HCT116 (cell line): ENCODE data around the gene ARMC6. TPM values are rescaled to one million over a fixed set of nuclear protein-coding genes. Genes with fewer than 3 reads are reported as not detected.
A peak's percentile ranks its signal among the peaks of the same experiment; 100 is the strongest.

Experiments
- ATAC-seq: fragments of 200-7000 bp; cut with Tn5 transposase; 2 replicates; pipeline ENCODE4 v1.9.1; 2020; ENCODE audit warnings: mild to moderate bottlenecking, moderate library complexity
- BruUV-seq: library from RNA; stranded (reverse); fragments of 400-500 nt; replicated peaks from 2 replicates; lab custom pipeline; 2021; lab: Mats Ljungman, UMichigan
- CTCF ChIA-PET: fragments of 300-600 bp; sonication (Branson Sonifier 250); formaldehyde crosslinking; loops from one replicate; lab custom pipeline; 2021; ENCODE audit warnings: antibody characterized with exemption; lab: Charles Lee
- POLR2A ChIA-PET: fragments of 300-600, 350-600 bp; sonication (Branson Sonifier 250); formaldehyde crosslinking; loops from one replicate; lab custom pipeline; 2021; ENCODE audit warnings: antibody characterized with exemption; lab: Charles Lee
- RAD21 ChIA-PET, 2 experiments: fragments of 300-600 bp; sonication (Branson Sonifier 250); formaldehyde crosslinking; loops; one replicate each; lab custom pipeline; 2023; ENCODE audit warnings: low total read pairs in 2 of 2; ENCODE audit not compliant: uncharacterized antibody in 2 of 2, unreplicated experiment in 2 of 2, low non-redundant PET in 1 of 2; lab: Charles Lee
- DNase-seq: peaks from one replicate; pipeline ENCODE4 v3.0.0-alpha.2; 2010; ENCODE audit warnings: low read depth, low spot score
- H2AFZ ChIP-seq: fragments of 200-600 bp; shearing (Covaris generic), sonication (generic); 2 replicates; pipeline ENCODE4 v1.6.1; 2017; ENCODE audit warnings: low read depth, mixed run types, mixed read lengths, antibody characterized with exemption, low read length; ENCODE audit not compliant: poor library complexity, severe bottlenecking
- H3K27ac ChIP-seq: 2 replicates; pipeline ENCODE4 v1.5.1; 2012; ENCODE audit warnings: low read depth, low read length
- H3K27me3 ChIP-seq: fragments of 200-600 bp; sonication (generic); 2 replicates; pipeline ENCODE4 v1.6.1; 2016; ENCODE audit warnings: mixed run types, low read length, mixed read lengths; ENCODE audit not compliant: insufficient read depth
- H3K36me3 ChIP-seq, 2 experiments: fragments of 200-500 bp in 1 of 2; fragments of 200-600 bp in 1 of 2; sonication (Bioruptor generic) in 1 of 2; sonication (generic) in 1 of 2; 2 replicates each; pipeline versions ENCODE4 v1.5.1 to v1.6.1; 2014 to 2016; ENCODE audit warnings: low read length in 2 of 2, inconsistent platforms in 1 of 2, mixed read lengths in 1 of 2, mixed run types in 1 of 2; ENCODE audit not compliant: insufficient read depth in 2 of 2, control insufficient read depth in 1 of 2
- H3K4me1 ChIP-seq, 2 experiments: fragments of 200-600 bp in 1 of 2; sonication (generic) in 1 of 2; 2 replicates each; pipeline versions ENCODE4 v1.5.1 to v1.6.1; 2012 to 2017; ENCODE audit warnings: low read length in 2 of 2, inconsistent platforms in 1 of 2, mild to moderate bottlenecking in 1 of 2, mixed read lengths in 1 of 2, mixed run types in 1 of 2, moderate library complexity in 1 of 2; ENCODE audit not compliant: insufficient read depth in 2 of 2, control insufficient read depth in 1 of 2
- H3K4me2 ChIP-seq: fragments of 200-600 bp; sonication (generic); 2 replicates; pipeline ENCODE4 v1.6.1; 2017; ENCODE audit warnings: mixed run types, low read length, mixed read lengths
- H3K4me3 ChIP-seq, 2 experiments: fragments of 200-600 bp in 1 of 2; sonication (generic) in 1 of 2; replicated peaks in 1 of 2; 2 replicates each; pipeline ENCODE4 v1.5.1; 2011 to 2016; ENCODE audit warnings: low read length in 2 of 2, control low read depth in 1 of 2, low read depth in 1 of 2, mild to moderate bottlenecking in 1 of 2, mixed read lengths in 1 of 2, mixed run types in 1 of 2
- H3K79me2 ChIP-seq: fragments of 200-600 bp; sonication (generic); 2 replicates; pipeline ENCODE4 v1.6.1; 2017; ENCODE audit warnings: mild to moderate bottlenecking, mixed run types, low read length, moderate library complexity, mixed read lengths; ENCODE audit not compliant: insufficient read depth
- H3K9ac ChIP-seq: fragments of 200-600 bp; sonication (generic); 2 replicates; pipeline ENCODE4 v1.6.1; 2016; ENCODE audit warnings: low read length, mixed read lengths
- H3K9me2 ChIP-seq: fragments of 200-600 bp; sonication (generic), shearing (Covaris generic); 2 replicates; pipeline ENCODE4 v1.6.1; 2017; ENCODE audit warnings: mixed run types, mild to moderate bottlenecking, moderate library complexity; ENCODE audit not compliant: insufficient read depth
- H3K9me3 ChIP-seq, 2 experiments: fragments of 200-500 bp in 1 of 2; fragments of 200-600 bp in 1 of 2; sonication (Bioruptor generic) in 1 of 2; sonication (generic) in 1 of 2; 2 replicates each; pipeline ENCODE4 v1.6.1; 2014 to 2017; ENCODE audit warnings: low read length in 2 of 2, mixed read lengths in 2 of 2, inconsistent platforms in 1 of 2, low read depth in 1 of 2, mild to moderate bottlenecking in 1 of 2, mixed run types in 1 of 2, moderate library complexity in 1 of 2; ENCODE audit not compliant: control insufficient read depth in 1 of 2, insufficient read depth in 1 of 2
- H4K20me1 ChIP-seq: fragments of 200-600 bp; sonication (generic), shearing (Covaris generic); 2 replicates; pipeline ENCODE4 v1.6.1; 2017; ENCODE audit warnings: mixed run types, mild to moderate bottlenecking, moderate library complexity; ENCODE audit not compliant: insufficient read depth
- CBX3 ChIP-seq: IDR thresholded peaks from 2 replicates; pipeline ENCODE4 v1.6.1; 2012; ENCODE audit warnings: low read depth
- EGR1 ChIP-seq: IDR thresholded peaks from 2 replicates; pipeline ENCODE4 v1.6.1; 2012; ENCODE audit warnings: low read depth
- EZH2 ChIP-seq: fragments of 200-600 bp; sonication (generic); IDR thresholded peaks from 2 replicates; pipeline ENCODE4 v1.6.1; 2017; ENCODE audit warnings: antibody characterized with exemption, mixed run types
- FOSL1 ChIP-seq: IDR thresholded peaks from 2 replicates; pipeline ENCODE4 v1.6.1; 2012; ENCODE audit warnings: low read depth
- JUND ChIP-seq: IDR thresholded peaks from 2 replicates; pipeline ENCODE4 v1.6.1; 2012
- POLR2A ChIP-seq: IDR thresholded peaks from 2 replicates; pipeline ENCODE4 v1.7.0; 2011; ENCODE audit warnings: borderline replicate concordance; ENCODE audit not compliant: insufficient read depth, insufficient read length; ENCODE audit errors: extremely low read depth
- RAD21 ChIP-seq: IDR thresholded peaks from 2 replicates; pipeline ENCODE4 v1.6.1; 2012; ENCODE audit warnings: low read depth, mild to moderate bottlenecking
- SIN3A ChIP-seq: IDR thresholded peaks from 2 replicates; pipeline ENCODE4 v1.6.1; 2012; ENCODE audit warnings: low read depth
- SRF ChIP-seq: IDR thresholded peaks from 2 replicates; pipeline ENCODE4 v1.6.1; 2012; ENCODE audit warnings: low read depth
- ZNF274 ChIP-seq: fragments of 200-500 bp; sonication (Bioruptor generic); IDR thresholded peaks from 2 replicates; pipeline ENCODE4 v1.6.1; 2014; ENCODE audit warnings: mild to moderate bottlenecking, low read depth, low read length, inconsistent platforms
- intact Hi-C: fragments of 100-400 bp; cut with micrococcal nuclease; formaldehyde crosslinking; loops from 2 replicates; pipeline ENCODE4 v1.10.0; 2022
- total RNA-seq: library from RNA; stranded (reverse); gene quantifications from one replicate; pipeline ENCODE4 v1.2.1, GENCODE V29; 2021; ENCODE audit not compliant: unreplicated experiment
- TF ChIP-seq, protein P1 (sequence below): IDR thresholded peaks from 2 replicates; pipeline ENCODE4 v1.6.1; 2012
- TF ChIP-seq, protein P2 (sequence below): IDR thresholded peaks from 2 replicates; pipeline ENCODE4 v1.6.1; 2012
- TF ChIP-seq, protein P3 (sequence below), 3 experiments: fragments of 200-600 bp in 1 of 3; sonication (generic) in 1 of 3; IDR thresholded peaks in 2 of 3; conservative IDR thresholded peaks in 1 of 3; 2 replicates each; pipeline ENCODE4 v1.5.1; 2012 to 2017; ENCODE audit warnings: low read depth in 2 of 3, low read length in 2 of 3, antibody characterized with exemption in 1 of 3, borderline replicate concordance in 1 of 3, control low read depth in 1 of 3, mild to moderate bottlenecking in 1 of 3, mixed read lengths in 1 of 3, mixed run types in 1 of 3, moderate library complexity in 1 of 3; ENCODE audit not compliant: insufficient read depth in 1 of 3
- TF ChIP-seq, protein P4 (sequence below): IDR thresholded peaks from 2 replicates; pipeline ENCODE4 v1.6.1; 2012; ENCODE audit warnings: low read depth

Gene ARMC6
- total RNA-seq, 1 experiment from 2014 or later = 34.7 TPM

DNA sequence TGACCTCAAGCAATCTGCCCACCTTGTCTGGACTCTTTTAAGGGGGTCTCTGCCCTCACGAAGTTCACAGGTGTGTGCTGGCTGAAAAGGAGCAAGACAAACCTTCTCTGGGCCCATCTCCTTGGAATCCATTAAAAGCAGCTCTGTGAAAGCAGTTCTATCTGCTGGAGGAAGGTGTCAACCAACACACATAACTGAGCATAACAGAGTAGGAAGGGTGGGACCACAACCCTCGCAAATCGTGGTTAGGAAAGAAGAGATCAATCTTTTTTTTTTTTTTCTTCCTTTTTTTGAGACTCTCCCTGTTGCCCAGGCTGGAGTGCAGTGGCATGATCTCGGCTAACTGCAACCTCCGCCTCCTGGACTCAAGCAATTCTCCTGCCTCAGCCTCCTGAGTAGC, 1.5 kb upstream of the ARMC6 start:
- no peak for ATAC-seq
- Histone ChIP-seq H3K36me3 (peaks cover 22 to 47% of the 10 kb centered on the region in 2 experiments), H3K4me1 (peaks cover 9 to 18% of the 10 kb centered on the region in 2 experiments), H3K27me3 (no peaks in the 10 kb centered on the region), H3K4me3 (peak overlapping the region in 1 of 2 experiments; percentile 96; a peak in 2 of 4 replicates), H3K27ac (peak overlapping the region; percentile 90; the same call in 1 of the 2 replicates), H2AFZ (no peak overlapping the region), H3K4me2 (peak overlapping the region; percentile 93), H3K9me3 (no peaks in the 10 kb centered on the region), H3K79me2 (peaks cover 84% of the 10 kb centered on the region), H3K9ac (peak overlapping the region; percentile 31; the same call in 1 of the 2 replicates), H4K20me1 (no peaks in the 10 kb centered on the region), H3K9me2 (no peaks in the 10 kb centered on the region)
- RAD21 ChIA-PET = no interaction called here
- TF ChIP-seq SIN3A (no peak), JUND (no peak), ZNF274 (no peak), SRF (no peak), POLR2A (no peak), FOSL1 (no peak)
- intact Hi-C loops = no loop called here
- no TSS peak for BruUV-seq
- POLR2A ChIA-PET = no interaction called here
- no peak for DNase-seq
- CTCF ChIA-PET = no interaction called here

DNA sequence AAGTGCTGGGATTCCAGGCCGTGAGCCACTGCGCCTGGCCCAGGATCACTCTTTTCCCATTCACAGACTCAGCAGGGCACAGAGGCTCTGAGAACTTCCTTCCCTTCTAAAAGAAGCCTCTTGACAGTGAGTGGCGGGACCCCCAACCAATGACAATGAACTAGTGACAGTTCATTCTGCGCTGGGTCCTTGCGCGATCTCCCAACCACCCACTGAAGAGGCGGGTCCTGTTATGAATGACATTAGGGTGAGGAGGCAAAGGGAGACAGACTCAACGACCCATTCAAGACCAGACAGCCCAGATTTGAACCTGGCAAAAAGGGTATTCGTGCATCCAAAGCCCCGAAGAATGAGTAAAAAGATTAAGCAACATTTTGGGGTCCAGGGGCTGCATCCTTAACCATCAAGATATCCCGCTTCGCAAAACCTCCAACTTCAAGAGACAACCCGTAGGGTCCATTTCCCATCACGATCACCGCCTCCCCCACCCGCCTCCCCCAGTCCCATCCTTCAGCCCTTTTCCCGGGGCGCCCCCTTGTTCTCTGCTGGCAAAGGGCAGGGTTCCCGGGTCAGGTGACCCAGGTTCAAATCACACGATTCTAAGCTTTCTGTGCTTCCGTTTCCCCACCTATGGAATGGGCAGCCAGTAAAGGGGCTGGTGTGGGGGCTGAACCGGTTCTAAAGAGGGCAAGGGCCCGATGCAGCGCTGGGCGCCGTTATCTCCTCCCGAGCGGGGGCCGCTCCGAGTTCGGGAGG, 805 bp upstream of the ARMC6 start:
- Histone ChIP-seq H3K27me3 (no peaks in the 10 kb centered on the region), H3K4me3 (peak overlapping the region; percentile 96 to 97), H3K4me1 (peaks cover 9 to 18% of the 10 kb centered on the region in 2 experiments), H3K9me3 (peaks cover 0 to 5% of the 10 kb centered on the region in 2 experiments; a peak in 1 of 4 replicates), H3K79me2 (peaks cover 86% of the 10 kb centered on the region), H4K20me1 (no peaks in the 10 kb centered on the region), H2AFZ (no peak overlapping the region), H3K9me2 (no peaks in the 10 kb centered on the region), H3K27ac (peak overlapping the region; percentile 90), H3K4me2 (peak overlapping the region; percentile 93), H3K36me3 (peaks cover 19 to 43% of the 10 kb centered on the region in 2 experiments), H3K9ac (peak overlapping the region; percentile 96)
- POLR2A ChIA-PET = no interaction called here
- DNase-seq (peak; percentile 84), ATAC-seq (peak; percentile 71)
- RAD21 ChIA-PET = no interaction called here
- intact Hi-C loops = no loop called here
- BruUV-seq = TSS peak; percentile 83
- CTCF ChIA-PET = no interaction called here
- TF ChIP-seq ZNF274 = no peak
- TF ChIP-seq RAD21 = no peak
- TF ChIP-seq, protein P1, sequence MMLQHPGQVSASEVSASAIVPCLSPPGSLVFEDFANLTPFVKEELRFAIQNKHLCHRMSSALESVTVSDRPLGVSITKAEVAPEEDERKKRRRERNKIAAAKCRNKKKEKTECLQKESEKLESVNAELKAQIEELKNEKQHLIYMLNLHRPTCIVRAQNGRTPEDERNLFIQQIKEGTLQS = no peak
- TF ChIP-seq SIN3A = 0 out of 2 replicates have a peak, but pooled peaks have one; percentile 34
- TF ChIP-seq, protein P2, sequence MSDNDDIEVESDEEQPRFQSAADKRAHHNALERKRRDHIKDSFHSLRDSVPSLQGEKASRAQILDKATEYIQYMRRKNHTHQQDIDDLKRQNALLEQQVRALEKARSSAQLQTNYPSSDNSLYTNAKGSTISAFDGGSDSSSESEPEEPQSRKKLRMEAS = no peak; the same call in 1 of the 2 replicates
- no peak for TF ChIP-seq EZH2
- TF ChIP-seq EGR1 = no peak
- TF ChIP-seq, protein P3, sequence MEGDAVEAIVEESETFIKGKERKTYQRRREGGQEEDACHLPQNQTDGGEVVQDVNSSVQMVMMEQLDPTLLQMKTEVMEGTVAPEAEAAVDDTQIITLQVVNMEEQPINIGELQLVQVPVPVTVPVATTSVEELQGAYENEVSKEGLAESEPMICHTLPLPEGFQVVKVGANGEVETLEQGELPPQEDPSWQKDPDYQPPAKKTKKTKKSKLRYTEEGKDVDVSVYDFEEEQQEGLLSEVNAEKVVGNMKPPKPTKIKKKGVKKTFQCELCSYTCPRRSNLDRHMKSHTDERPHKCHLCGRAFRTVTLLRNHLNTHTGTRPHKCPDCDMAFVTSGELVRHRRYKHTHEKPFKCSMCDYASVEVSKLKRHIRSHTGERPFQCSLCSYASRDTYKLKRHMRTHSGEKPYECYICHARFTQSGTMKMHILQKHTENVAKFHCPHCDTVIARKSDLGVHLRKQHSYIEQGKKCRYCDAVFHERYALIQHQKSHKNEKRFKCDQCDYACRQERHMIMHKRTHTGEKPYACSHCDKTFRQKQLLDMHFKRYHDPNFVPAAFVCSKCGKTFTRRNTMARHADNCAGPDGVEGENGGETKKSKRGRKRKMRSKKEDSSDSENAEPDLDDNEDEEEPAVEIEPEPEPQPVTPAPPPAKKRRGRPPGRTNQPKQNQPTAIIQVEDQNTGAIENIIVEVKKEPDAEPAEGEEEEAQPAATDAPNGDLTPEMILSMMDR (IDR thresholded peaks at IDR 0.05 in 2 of 3, conservative IDR thresholded peaks at IDR 0.05 in 1 of 3; ENCODE audit: borderline replicate concordance in 1 of 3, insufficient read depth in 1 of 3, low read depth in 2 of 3, low read length in 2 of 3) = 0 out of 6 replicates have a peak, but pooled peaks of 1 of the 3 experiments have one; percentile 7
- TF ChIP-seq, protein P4, sequence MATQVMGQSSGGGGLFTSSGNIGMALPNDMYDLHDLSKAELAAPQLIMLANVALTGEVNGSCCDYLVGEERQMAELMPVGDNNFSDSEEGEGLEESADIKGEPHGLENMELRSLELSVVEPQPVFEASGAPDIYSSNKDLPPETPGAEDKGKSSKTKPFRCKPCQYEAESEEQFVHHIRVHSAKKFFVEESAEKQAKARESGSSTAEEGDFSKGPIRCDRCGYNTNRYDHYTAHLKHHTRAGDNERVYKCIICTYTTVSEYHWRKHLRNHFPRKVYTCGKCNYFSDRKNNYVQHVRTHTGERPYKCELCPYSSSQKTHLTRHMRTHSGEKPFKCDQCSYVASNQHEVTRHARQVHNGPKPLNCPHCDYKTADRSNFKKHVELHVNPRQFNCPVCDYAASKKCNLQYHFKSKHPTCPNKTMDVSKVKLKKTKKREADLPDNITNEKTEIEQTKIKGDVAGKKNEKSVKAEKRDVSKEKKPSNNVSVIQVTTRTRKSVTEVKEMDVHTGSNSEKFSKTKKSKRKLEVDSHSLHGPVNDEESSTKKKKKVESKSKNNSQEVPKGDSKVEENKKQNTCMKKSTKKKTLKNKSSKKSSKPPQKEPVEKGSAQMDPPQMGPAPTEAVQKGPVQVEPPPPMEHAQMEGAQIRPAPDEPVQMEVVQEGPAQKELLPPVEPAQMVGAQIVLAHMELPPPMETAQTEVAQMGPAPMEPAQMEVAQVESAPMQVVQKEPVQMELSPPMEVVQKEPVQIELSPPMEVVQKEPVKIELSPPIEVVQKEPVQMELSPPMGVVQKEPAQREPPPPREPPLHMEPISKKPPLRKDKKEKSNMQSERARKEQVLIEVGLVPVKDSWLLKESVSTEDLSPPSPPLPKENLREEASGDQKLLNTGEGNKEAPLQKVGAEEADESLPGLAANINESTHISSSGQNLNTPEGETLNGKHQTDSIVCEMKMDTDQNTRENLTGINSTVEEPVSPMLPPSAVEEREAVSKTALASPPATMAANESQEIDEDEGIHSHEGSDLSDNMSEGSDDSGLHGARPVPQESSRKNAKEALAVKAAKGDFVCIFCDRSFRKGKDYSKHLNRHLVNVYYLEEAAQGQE = no peak
- no peak for TF ChIP-seq CBX3
